ENCODE data around the gene TAF15. TPM values are rescaled to one million over a fixed set of nuclear protein-coding genes. Genes with fewer than 3 reads are reported as not detected.

Gene TAF15
- total RNA-seq, 6 experiments from 2014 or later: 41.3 to 75.8 (median 65.4) TPM

DNA sequence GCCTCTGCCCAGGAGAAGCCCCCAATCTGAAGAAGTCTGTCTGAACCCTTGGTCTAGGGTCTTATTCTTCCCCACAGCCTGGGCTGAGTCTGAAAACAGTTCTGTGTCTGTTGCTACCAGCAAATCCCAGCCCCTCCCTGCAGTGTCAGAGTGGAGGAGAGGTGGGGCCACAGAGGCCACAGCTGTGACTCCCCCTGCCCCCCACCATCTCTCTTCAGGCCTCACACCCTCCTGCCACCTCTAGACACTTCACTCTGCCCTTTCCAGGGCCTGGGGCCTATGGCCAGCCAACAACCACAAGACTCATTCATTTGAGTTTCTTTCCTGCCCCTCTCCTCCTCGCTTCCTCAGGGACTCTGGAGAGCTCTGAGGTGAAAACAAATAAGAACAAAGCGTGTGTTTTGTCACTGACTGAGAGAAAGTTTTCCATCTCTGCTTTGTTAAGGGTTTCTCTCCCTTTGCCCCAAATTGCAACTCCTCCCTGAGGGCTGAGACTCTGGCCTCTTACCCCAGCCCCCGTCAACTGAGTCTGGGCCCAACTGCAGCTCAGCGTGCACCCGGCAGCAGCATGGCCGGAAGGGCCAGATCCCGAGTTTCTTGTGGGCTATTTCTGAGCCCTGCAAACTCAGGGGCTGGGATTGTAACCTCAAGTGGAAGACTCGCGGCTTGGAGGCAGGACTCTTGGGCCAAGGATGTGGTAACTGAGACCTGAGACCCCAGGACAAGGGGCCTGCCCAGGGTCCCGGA lies 35.4 kb upstream of the TAF15 start:
- 55% methylated on average over 3 of the region's 10 CpGs for WGBS (ENCODE audit: insufficient coverage, low coverage, low lambda C conversion rate, missing lambda C conversion rate)
- Histone ChIP-seq H3K27me3 (no peaks in the 10 kb centered on the region), H3K4me1 (peaks cover 0 to 11% (median 5%) of the 10 kb centered on the region in 4 donors), H3K4me3 (no peak overlapping the region), H3K36me3 (no peaks in the 10 kb centered on the region), H3K27ac (no peak overlapping the region), H3K9me3 (no peaks in the 10 kb centered on the region)
- intact Hi-C loops (cut with DNase I): no loop called here
- DNase-seq (no peak), ATAC-seq (no peak)
- TF ChIP-seq, protein P1, sequence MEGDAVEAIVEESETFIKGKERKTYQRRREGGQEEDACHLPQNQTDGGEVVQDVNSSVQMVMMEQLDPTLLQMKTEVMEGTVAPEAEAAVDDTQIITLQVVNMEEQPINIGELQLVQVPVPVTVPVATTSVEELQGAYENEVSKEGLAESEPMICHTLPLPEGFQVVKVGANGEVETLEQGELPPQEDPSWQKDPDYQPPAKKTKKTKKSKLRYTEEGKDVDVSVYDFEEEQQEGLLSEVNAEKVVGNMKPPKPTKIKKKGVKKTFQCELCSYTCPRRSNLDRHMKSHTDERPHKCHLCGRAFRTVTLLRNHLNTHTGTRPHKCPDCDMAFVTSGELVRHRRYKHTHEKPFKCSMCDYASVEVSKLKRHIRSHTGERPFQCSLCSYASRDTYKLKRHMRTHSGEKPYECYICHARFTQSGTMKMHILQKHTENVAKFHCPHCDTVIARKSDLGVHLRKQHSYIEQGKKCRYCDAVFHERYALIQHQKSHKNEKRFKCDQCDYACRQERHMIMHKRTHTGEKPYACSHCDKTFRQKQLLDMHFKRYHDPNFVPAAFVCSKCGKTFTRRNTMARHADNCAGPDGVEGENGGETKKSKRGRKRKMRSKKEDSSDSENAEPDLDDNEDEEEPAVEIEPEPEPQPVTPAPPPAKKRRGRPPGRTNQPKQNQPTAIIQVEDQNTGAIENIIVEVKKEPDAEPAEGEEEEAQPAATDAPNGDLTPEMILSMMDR (IDR thresholded peaks at IDR 0.05): no peak
- no peak for TF ChIP-seq POLR2A (IDR thresholded peaks at IDR 0.05)

DNA sequence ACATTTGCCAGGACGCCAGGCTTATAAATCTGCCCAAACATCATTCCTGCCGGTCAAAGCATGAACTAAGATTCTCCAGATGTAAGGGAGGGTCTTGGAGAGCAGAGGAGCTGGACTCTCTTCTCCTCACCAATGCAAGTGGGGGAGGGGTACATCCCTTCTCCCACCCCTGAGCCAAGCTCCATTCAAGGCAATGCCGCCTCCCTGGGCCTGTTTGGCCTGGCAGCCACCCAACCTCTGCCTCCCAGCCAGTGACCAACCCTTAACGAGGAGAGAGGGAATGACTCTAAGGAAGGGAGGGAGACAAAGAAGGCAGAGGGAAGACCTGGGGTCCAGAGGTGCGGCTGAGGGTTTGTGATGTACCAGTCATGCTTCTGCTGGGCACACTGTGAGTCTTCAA lies 34.8 kb upstream of the TAF15 start:
- 51% methylated on average over 3 of the region's 5 CpGs for WGBS (ENCODE audit: insufficient coverage, low coverage, low lambda C conversion rate, missing lambda C conversion rate)
- no peaks in the 10 kb centered on the region for H3K36me3 ChIP-seq
- TF ChIP-seq POLR2A (IDR thresholded peaks at IDR 0.05): no peak
- TF ChIP-seq, protein P1 (IDR thresholded peaks at IDR 0.05): no peak
- no peak overlapping the region for H3K4me3 ChIP-seq
- H3K27me3 ChIP-seq: no peaks in the 10 kb centered on the region
- no peaks in the 10 kb centered on the region for H3K9me3 ChIP-seq
- H3K27ac ChIP-seq: no peak overlapping the region
- intact Hi-C loops (cut with DNase I): no loop called here
- no peak for DNase-seq
- ATAC-seq: no peak
- H3K4me1 ChIP-seq: peaks cover 0 to 11% (median 5%) of the 10 kb centered on the region in 4 donors

DNA sequence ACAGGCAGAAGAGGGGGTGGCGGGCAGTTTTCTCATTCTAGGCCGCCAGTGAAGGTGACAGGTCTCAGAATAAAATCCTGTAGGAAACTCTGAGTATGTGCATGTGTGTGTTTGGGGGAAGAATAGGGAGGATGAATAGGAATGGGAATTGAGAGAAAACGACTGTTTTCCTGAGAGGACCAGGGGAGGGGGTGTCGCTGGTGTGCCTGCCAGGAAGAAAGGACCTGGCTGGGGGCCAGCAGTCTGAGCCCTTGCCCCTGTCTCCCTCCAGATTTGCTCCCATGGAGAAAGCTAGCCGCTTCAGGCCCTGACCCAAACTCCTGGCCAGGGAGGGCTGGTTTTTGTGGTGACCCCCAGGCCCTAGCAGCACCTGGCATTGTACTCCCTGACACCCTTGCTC lies 34.2 kb upstream of the TAF15 start:
- WGBS (ENCODE audit: insufficient coverage, low coverage, low lambda C conversion rate, missing lambda C conversion rate): 67% methylated on average over 4 of the region's 5 CpGs
- no peak overlapping the region for H3K4me3 ChIP-seq
- no peak for ATAC-seq
- H3K27ac ChIP-seq: no peak overlapping the region
- no peaks in the 10 kb centered on the region for H3K27me3 ChIP-seq
- TF ChIP-seq, protein P1 (IDR thresholded peaks at IDR 0.05): no peak
- TF ChIP-seq POLR2A (IDR thresholded peaks at IDR 0.05): no peak
- no peaks in the 10 kb centered on the region for H3K36me3 ChIP-seq
- intact Hi-C loops (cut with DNase I): no loop called here
- peaks cover 0 to 11% (median 5%) of the 10 kb centered on the region in 4 donors for H3K4me1 ChIP-seq
- no peak for DNase-seq
- H3K9me3 ChIP-seq: no peaks in the 10 kb centered on the region

DNA sequence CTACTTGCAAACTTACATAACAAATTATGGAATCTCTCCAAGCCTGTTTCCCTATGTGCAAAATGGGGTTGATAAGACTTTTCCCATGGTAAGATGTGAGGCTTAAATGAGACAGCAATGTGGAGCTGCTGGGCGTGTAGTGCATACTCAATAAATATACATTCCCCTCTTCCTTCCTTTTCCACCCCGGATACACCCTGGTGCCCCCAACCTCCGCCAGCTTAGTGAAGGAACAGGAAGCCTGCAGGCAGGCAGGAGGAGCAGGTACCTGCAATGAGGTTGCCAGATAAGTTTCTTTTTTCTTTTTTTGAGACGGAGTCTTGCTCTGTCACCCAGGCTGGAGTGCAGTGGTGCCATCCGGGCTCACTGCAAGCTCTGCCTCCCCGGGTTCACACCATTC lies 33.7 kb upstream of the TAF15 start:
- Histone ChIP-seq H3K27ac (no peak overlapping the region), H3K4me3 (no peak overlapping the region), H3K27me3 (no peaks in the 10 kb centered on the region), H3K4me1 (peaks cover 0 to 11% (median 5%) of the 10 kb centered on the region in 4 donors), H3K9me3 (no peaks in the 10 kb centered on the region), H3K36me3 (no peaks in the 10 kb centered on the region)
- intact Hi-C loops (cut with DNase I): no loop called here
- WGBS (ENCODE audit: insufficient coverage, low coverage, low lambda C conversion rate, missing lambda C conversion rate): 67% methylated on average over 6 of the region's 6 CpGs
- TF ChIP-seq POLR2A (IDR thresholded peaks at IDR 0.05): no peak
- TF ChIP-seq, protein P1 (IDR thresholded peaks at IDR 0.05): no peak
- ATAC-seq: no peak
- no peak for DNase-seq

Data from right lobe of liver (tissue), 6 donors.